ENCODE measurements around the gene ASPSCR1.

- TF ChIP-seq CTCF (IDR thresholded peaks at IDR 0.05) (no peak), POLR2A (IDR thresholded peaks at IDR 0.05) (no peak)
Measured at GRCh38 chr17:82029990-82030469, 52.6 kb downstream of the ASPSCR1 start.
